WTC11 (cell line): Measurements from ENCODE around the gene RUNX2. TPM values are rescaled to one million over a fixed set of nuclear protein-coding genes. Genes with fewer than 3 reads are reported as not detected.
A peak's percentile ranks its signal among the peaks of the same experiment; 100 is the strongest.
"Not testable (repeated sequence)": the region's sequence is repeated elsewhere in the genome, so short reads cannot be mapped to it uniquely, and the experiment has no call there.

Experiments used
- ATAC-seq: fragments of 200-7000 bp; cut with Tn5 transposase; 2 replicates; pipeline ENCODE4 v1.10.0; 2021; ENCODE audit warnings: mild to moderate bottlenecking, moderate library complexity
- CTCF ChIA-PET: fragments of 300-600 bp; sonication (Branson Sonifier 250); formaldehyde crosslinking; loops from one replicate; lab custom pipeline; 2021; ENCODE audit warnings: antibody characterized with exemption; lab: Charles Lee
- POLR2A ChIA-PET: fragments of 350-600 bp; sonication (Branson Sonifier 250); formaldehyde crosslinking; loops from one replicate; lab custom pipeline; 2021; ENCODE audit warnings: antibody characterized with exemption; lab: Charles Lee
- DNase-seq: peaks from one replicate; pipeline ENCODE4 v3.0.0; 2021; ENCODE audit warnings: low spot score
- H3K27ac Mint-ChIP-seq: 2 replicates; pipeline ENCODE4 v1.8.0; 2021; ENCODE audit warnings: mixed read lengths
- H3K27me3 Mint-ChIP-seq: 2 replicates; pipeline ENCODE4 v1.8.0; 2021; ENCODE audit warnings: low read depth, mild to moderate bottlenecking, moderate library complexity, mixed read lengths
- H3K36me3 Mint-ChIP-seq: 2 replicates; pipeline ENCODE4 v1.8.0; 2021; ENCODE audit warnings: mixed read lengths
- H3K4me1 Mint-ChIP-seq: 2 replicates; pipeline ENCODE4 v1.8.0; 2022; ENCODE audit warnings: mixed read lengths
- H3K4me3 Mint-ChIP-seq: 2 replicates; pipeline ENCODE4 v1.8.0; 2021; ENCODE audit warnings: mild to moderate bottlenecking, moderate library complexity, mixed read lengths
- H3K9me3 Mint-ChIP-seq: 2 replicates; pipeline ENCODE4 v1.8.0; 2021; ENCODE audit warnings: mixed read lengths
- AFF4 ChIP-seq: sonication (generic); formaldehyde crosslinking; IDR thresholded peaks from 2 replicates; pipeline ENCODE4 v1.8.1; 2023; ENCODE audit warnings: mild to moderate bottlenecking, missing genetic modification reagents, borderline replicate concordance
- ATF2 ChIP-seq: sonication (generic); formaldehyde crosslinking; IDR thresholded peaks from 2 replicates; pipeline ENCODE4 v1.8.1; 2022; ENCODE audit warnings: low read depth, missing genetic modification reagents, borderline replicate concordance
- GABPB1 ChIP-seq: sonication (generic); formaldehyde crosslinking; IDR thresholded peaks from 2 replicates; pipeline ENCODE4 v1.8.1; 2023; ENCODE audit warnings: mild to moderate bottlenecking, missing genetic modification reagents
- NFE2L1 ChIP-seq: sonication (generic); formaldehyde crosslinking; IDR thresholded peaks from 2 replicates; pipeline ENCODE4 v1.8.1; 2023; ENCODE audit warnings: missing genetic modification reagents
- PRDM15 ChIP-seq: sonication (generic); formaldehyde crosslinking; IDR thresholded peaks from 2 replicates; pipeline ENCODE4 v1.8.0; 2022; ENCODE audit warnings: missing genetic modification reagents
- TEAD4 ChIP-seq: sonication (generic); formaldehyde crosslinking; IDR thresholded peaks from 2 replicates; pipeline ENCODE4 v1.8.0; 2022; ENCODE audit warnings: mild to moderate bottlenecking, missing genetic modification reagents
- total RNA-seq: library from RNA; stranded (reverse); gene quantifications from 3 replicates; pipeline ENCODE4 v1.2.3, GENCODE V29; 2021
- TF ChIP-seq, protein P1 (sequence below): sonication (generic); formaldehyde crosslinking; IDR thresholded peaks from 2 replicates; pipeline ENCODE4 v1.8.1; 2023; ENCODE audit warnings: mild to moderate bottlenecking, missing genetic modification reagents
- TF ChIP-seq, protein P2 (sequence below): sonication (generic); formaldehyde crosslinking; IDR thresholded peaks from 2 replicates; pipeline ENCODE4 v1.8.0; 2023; ENCODE audit warnings: missing genetic modification reagents, mild to moderate bottlenecking, borderline replicate concordance

The RUNX2 gene
- total RNA-seq, 1 experiment from 2014 or later, result 0.28 TPM

DNA sequence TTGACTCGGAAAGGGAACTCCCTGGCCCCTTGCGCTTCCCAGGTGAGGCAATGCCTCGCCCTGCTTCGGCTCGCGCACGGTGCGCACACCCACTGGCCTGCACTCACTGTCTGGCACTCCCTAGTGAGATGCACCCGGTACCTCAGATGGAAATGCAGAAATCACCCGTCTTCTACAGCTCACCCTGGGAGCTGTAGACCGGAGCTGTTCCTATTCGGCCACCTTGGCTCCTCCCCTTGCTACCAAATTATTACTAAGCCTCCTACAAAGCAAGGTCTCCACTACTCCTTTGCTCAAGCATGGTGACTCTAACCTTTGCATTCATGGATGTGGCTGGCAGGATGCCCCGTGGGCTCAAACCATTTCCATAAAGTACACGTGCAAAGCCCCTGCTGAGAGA lies 347.0 kb downstream of the RUNX2 start:
- H3K27me3 Mint-ChIP-seq, result peaks cover 12% of the 10 kb centered on the region
- H3K4me1 Mint-ChIP-seq, result peaks cover 19% of the 10 kb centered on the region
- peak overlapping the region; percentile 71 for H3K4me3 Mint-ChIP-seq
- ATAC-seq, DNase-seq, H3K27ac Mint-ChIP-seq, H3K36me3 Mint-ChIP-seq, H3K9me3 Mint-ChIP-seq, POLR2A ChIA-PET: not testable (repeated sequence)
- CTCF ChIA-PET, result interaction anchor here (1.6 kb wide), 1 partner anchor 40 kb away, joined by 6 read pairs; no protein-coding TSS in a partner anchor

- DNase-seq, result no peak
- H3K9me3 Mint-ChIP-seq, result peaks cover 8% of the 10 kb centered on the region
- peaks cover 2% of the 10 kb centered on the region for H3K36me3 Mint-ChIP-seq
- ChIA-PET CTCF (interaction anchor here (1.6 kb wide), 1 partner anchor 39 kb away, joined by 6 read pairs; no protein-coding TSS in a partner anchor), POLR2A (no interaction called here)
- no peak for TF ChIP-seq NFE2L1 (CRISPR knock-in tag)
- TF ChIP-seq ATF2 (CRISPR knock-in tag), result no peak
- TF ChIP-seq, protein P1, sequence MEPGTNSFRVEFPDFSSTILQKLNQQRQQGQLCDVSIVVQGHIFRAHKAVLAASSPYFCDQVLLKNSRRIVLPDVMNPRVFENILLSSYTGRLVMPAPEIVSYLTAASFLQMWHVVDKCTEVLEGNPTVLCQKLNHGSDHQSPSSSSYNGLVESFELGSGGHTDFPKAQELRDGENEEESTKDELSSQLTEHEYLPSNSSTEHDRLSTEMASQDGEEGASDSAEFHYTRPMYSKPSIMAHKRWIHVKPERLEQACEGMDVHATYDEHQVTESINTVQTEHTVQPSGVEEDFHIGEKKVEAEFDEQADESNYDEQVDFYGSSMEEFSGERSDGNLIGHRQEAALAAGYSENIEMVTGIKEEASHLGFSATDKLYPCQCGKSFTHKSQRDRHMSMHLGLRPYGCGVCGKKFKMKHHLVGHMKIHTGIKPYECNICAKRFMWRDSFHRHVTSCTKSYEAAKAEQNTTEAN, result no peak
- TF ChIP-seq PRDM15 (CRISPR knock-in tag), result no peak
- TF ChIP-seq AFF4 (CRISPR knock-in tag), result no peak
- ATAC-seq, result no peak
- H3K4me3 Mint-ChIP-seq, result peak overlapping the region; percentile 71
- no peak overlapping the region for H3K27ac Mint-ChIP-seq
- peaks cover 12% of the 10 kb centered on the region for H3K27me3 Mint-ChIP-seq
- peaks cover 19% of the 10 kb centered on the region for H3K4me1 Mint-ChIP-seq
Observed at GRCh38 chr6:45675634-45676033, 347.5 kb downstream of the RUNX2 start.

DNA sequence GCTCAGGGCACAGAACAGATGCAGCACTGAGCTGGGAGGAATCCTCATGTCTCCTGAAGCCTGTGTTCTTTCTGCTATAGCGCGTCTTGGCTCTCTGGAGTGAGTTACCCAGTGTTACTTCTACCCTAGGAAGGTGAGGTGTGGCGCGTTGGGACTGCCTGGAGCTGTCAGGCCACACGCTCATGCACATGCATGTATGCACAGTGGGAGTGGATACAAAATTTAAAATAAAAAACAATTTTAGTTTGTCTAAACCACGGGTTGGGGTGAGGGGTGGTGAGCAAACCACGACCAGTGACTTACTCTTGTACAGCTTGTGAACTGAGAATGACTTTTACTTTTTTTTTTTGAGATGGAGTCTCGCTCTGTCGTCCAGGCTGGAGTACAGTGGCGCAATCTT lies 348.2 kb downstream of the RUNX2 start:
- Mint-ChIP-seq H3K36me3 (peaks cover 2% of the 10 kb centered on the region), H3K27me3 (peaks cover 12% of the 10 kb centered on the region), H3K4me3 (no peak overlapping the region), H3K4me1 (peaks cover 19% of the 10 kb centered on the region), H3K9me3 (peaks cover 14% of the 10 kb centered on the region), H3K27ac (no peak overlapping the region)
- ATAC-seq (no peak), DNase-seq (no peak)
- CTCF ChIA-PET, result interaction anchor here (1.6 kb wide), 1 partner anchor 38 kb away, joined by 6 read pairs; no protein-coding TSS in a partner anchor
- POLR2A ChIA-PET, result interaction anchor here (0.7 kb wide), 1 partner anchor 35 kb away, joined by 3 read pairs; no protein-coding TSS in a partner anchor
- TF ChIP-seq GABPB1 (CRISPR knock-in tag) (no peak), AFF4 (CRISPR knock-in tag) (no peak), TEAD4 (CRISPR knock-in tag) (no peak)
- TF ChIP-seq, protein P2, sequence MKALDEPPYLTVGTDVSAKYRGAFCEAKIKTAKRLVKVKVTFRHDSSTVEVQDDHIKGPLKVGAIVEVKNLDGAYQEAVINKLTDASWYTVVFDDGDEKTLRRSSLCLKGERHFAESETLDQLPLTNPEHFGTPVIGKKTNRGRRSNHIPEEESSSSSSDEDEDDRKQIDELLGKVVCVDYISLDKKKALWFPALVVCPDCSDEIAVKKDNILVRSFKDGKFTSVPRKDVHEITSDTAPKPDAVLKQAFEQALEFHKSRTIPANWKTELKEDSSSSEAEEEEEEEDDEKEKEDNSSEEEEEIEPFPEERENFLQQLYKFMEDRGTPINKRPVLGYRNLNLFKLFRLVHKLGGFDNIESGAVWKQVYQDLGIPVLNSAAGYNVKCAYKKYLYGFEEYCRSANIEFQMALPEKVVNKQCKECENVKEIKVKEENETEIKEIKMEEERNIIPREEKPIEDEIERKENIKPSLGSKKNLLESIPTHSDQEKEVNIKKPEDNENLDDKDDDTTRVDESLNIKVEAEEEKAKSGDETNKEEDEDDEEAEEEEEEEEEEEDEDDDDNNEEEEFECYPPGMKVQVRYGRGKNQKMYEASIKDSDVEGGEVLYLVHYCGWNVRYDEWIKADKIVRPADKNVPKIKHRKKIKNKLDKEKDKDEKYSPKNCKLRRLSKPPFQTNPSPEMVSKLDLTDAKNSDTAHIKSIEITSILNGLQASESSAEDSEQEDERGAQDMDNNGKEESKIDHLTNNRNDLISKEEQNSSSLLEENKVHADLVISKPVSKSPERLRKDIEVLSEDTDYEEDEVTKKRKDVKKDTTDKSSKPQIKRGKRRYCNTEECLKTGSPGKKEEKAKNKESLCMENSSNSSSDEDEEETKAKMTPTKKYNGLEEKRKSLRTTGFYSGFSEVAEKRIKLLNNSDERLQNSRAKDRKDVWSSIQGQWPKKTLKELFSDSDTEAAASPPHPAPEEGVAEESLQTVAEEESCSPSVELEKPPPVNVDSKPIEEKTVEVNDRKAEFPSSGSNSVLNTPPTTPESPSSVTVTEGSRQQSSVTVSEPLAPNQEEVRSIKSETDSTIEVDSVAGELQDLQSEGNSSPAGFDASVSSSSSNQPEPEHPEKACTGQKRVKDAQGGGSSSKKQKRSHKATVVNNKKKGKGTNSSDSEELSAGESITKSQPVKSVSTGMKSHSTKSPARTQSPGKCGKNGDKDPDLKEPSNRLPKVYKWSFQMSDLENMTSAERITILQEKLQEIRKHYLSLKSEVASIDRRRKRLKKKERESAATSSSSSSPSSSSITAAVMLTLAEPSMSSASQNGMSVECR (CRISPR knock-in tag), result no peak
